Body of pancreas (tissue), 4 donors: ENCODE measurements around the gene RABEPK. TPM values are rescaled to one million over a fixed set of nuclear protein-coding genes. Genes with fewer than 3 reads are reported as not detected.

ENCODE experiments used
- ATAC-seq: fragments of 150-250 bp; one replicate; pipeline ENCODE4 v1.9.1; 2016
- DNase-seq, 4 donors: peaks; one replicate each; pipeline ENCODE4 v3.0.0-alpha.2; 2019
- H3K27ac ChIP-seq, 4 donors: fragments of 200-600 bp; sonication (generic); 1 replicate in 3 of 4; 2 replicates in 1 of 4; pipeline versions ENCODE4 v1.5.1 to v1.6.1; 2016 to 2019; ENCODE audit warnings: mild to moderate bottlenecking in 1 of 4, mixed read lengths in 1 of 4, moderate library complexity in 1 of 4
- H3K27me3 ChIP-seq, 2 donors: fragments of 200-600 bp; sonication (generic); one replicate each; pipeline ENCODE4 v1.6.0; 2016; ENCODE audit warnings: mild to moderate bottlenecking in 1 of 2
- H3K36me3 ChIP-seq, 2 donors: fragments of 200-600 bp; sonication (generic); replicated peaks in 1 of 2; 2 replicates each; pipeline ENCODE4 v1.5.1; 2016; ENCODE audit warnings: low read depth in 2 of 2; ENCODE audit not compliant: insufficient read depth in 1 of 2
- H3K4me1 ChIP-seq: fragments of 200-600 bp; sonication (generic); one replicate; pipeline ENCODE4 v1.6.0; 2016
- H3K4me3 ChIP-seq, 2 donors: fragments of 200-600 bp; sonication (generic); 1 replicate in 1 of 2; 2 replicates in 1 of 2; pipeline ENCODE4 v1.5.1; 2016 to 2019
- H3K9me3 ChIP-seq, 3 donors: fragments of 200-600 bp; sonication (generic); 1 replicate in 2 of 3; 2 replicates in 1 of 3; pipeline ENCODE4 v1.5.1; 2016
- CTCF ChIP-seq, 7 experiments: fragments of 450-650 bp in 4 of 7; fragments of 200-600 bp in 3 of 7; sonication (generic) in 3 of 7; IDR thresholded peaks; one replicate each; pipeline ENCODE4 v1.5.1; 2016 to 2019; ENCODE audit warnings: antibody characterized with exemption in 7 of 7
- POLR2A ChIP-seq, 3 donors: fragments of 450-650 bp; IDR thresholded peaks; one replicate each; pipeline ENCODE4 v1.6.1; 2016; ENCODE audit warnings: antibody characterized with exemption in 3 of 3, mild to moderate bottlenecking in 2 of 3
- WGBS, 2 donors: methylation state at CpG; one replicate each; pipeline ENCODE4 v1.1.5; 2017; 5-methylcytosine and 5-hydroxymethylcytosine counted together
- intact Hi-C: fragments of 100-400 bp; cut with DNase I; formaldehyde crosslinking; loops from one replicate; pipeline ENCODE4 v1.15.1; 2023
- total RNA-seq, 2 donors: library from RNA; depleted of rRNA; stranded (reverse); fragments of >200 nt; gene quantifications; one replicate each; pipeline ENCODE4 v1.1.0, GENCODE V29; 2016

Gene RABEPK
- 1 to 10 TPM; 4.3 to 6.7 TPM for total RNA-seq

- DNase-seq: peak; percentile 92 to 95 (median 93)
- ATAC-seq: peak; percentile 99
- H3K27ac ChIP-seq: peak within 1 kb of the TSS; percentile 79 to 95 (median 88)
- H3K9me3 ChIP-seq: no peaks in the 10 kb centered on the region
- TF ChIP-seq CTCF (IDR thresholded peaks at IDR 0.05) (no peak), POLR2A (IDR thresholded peaks at IDR 0.05) (peak; percentile 71 to 89 (median 86))
- peak within 1 kb of the TSS; percentile 71 to 72 for H3K4me3 ChIP-seq
- no peaks in the 10 kb centered on the region for H3K36me3 ChIP-seq
- peaks cover 12% of the 10 kb centered on the region for H3K4me1 ChIP-seq
- intact Hi-C loops: no loop called here
- WGBS, 2 donors: 0 to 1% methylated on average over 14 to 51 of the region's 51 CpGs
- H3K27me3 ChIP-seq: no peaks in the 10 kb centered on the region
Measured at GRCh38 chr9:125200216-125201047, at the start of gene RABEPK. TSS of gene RABEPK (plus strand) at chr9:125200542. CDS start at chr9:125203014, 2,472 bp downstream.

- no peaks in the 10 kb centered on the region for H3K9me3 ChIP-seq
- H3K4me3 ChIP-seq: no peak overlapping the region
- DNase-seq (no peak), ATAC-seq (no peak)
- H3K27ac ChIP-seq: no peak overlapping the region
- no peaks in the 10 kb centered on the region for H3K27me3 ChIP-seq
- intact Hi-C loops: no loop called here
- no peak for TF ChIP-seq CTCF (IDR thresholded peaks at IDR 0.05)
- no peak for TF ChIP-seq POLR2A (IDR thresholded peaks at IDR 0.05)
- H3K36me3 ChIP-seq: peaks cover 0 to 22% of the 10 kb centered on the region in 2 donors
- WGBS, 2 donors: 90 to 94% methylated on average over 2 of the region's 2 CpGs
- H3K4me1 ChIP-seq: no peaks in the 10 kb centered on the region
Measured at GRCh38 chr9:125151730-125152129, 48.6 kb upstream of the RABEPK start.

GRCh38 chr9:125153712-125154367 lies 46.5 kb upstream of the RABEPK start:
- H3K4me1 ChIP-seq: no peaks in the 10 kb centered on the region
- TF ChIP-seq CTCF (IDR thresholded peaks at IDR 0.05) (no peak), POLR2A (IDR thresholded peaks at IDR 0.05) (no peak)
- WGBS, 2 donors: 85 to 86% methylated on average over 4 of the region's 4 CpGs
- no peaks in the 10 kb centered on the region for H3K9me3 ChIP-seq
- intact Hi-C loops: no loop called here
- H3K27ac ChIP-seq: no peak overlapping the region
- ATAC-seq (no peak), DNase-seq (no peak)
- no peak overlapping the region for H3K4me3 ChIP-seq
- no peaks in the 10 kb centered on the region for H3K27me3 ChIP-seq
- H3K36me3 ChIP-seq: peaks cover 0 to 22% of the 10 kb centered on the region in 2 donors

GRCh38 chr9:125156551-125156950 lies 43.8 kb upstream of the RABEPK start:
- intact Hi-C loops: no loop called here
- Histone ChIP-seq H3K4me1 (no peaks in the 10 kb centered on the region), H3K27ac (no peak overlapping the region), H3K27me3 (no peaks in the 10 kb centered on the region), H3K4me3 (no peak overlapping the region), H3K36me3 (peaks cover 0 to 13% of the 10 kb centered on the region in 2 donors), H3K9me3 (no peaks in the 10 kb centered on the region)
- ATAC-seq: no peak
- DNase-seq: no peak
- TF ChIP-seq POLR2A (IDR thresholded peaks at IDR 0.05) (no peak), CTCF (IDR thresholded peaks at IDR 0.05) (no peak)
- WGBS, 2 donors: 70 to 96% methylated on average over 2 of the region's 2 CpGs
